Urinary bladder (tissue), 4 donors: ENCODE results near the gene LILRA5. TPM values are rescaled to one million over a fixed set of nuclear protein-coding genes. Genes with fewer than 3 reads are reported as not detected.
"Not testable (repeated sequence)": the region's sequence is repeated elsewhere in the genome, so short reads cannot be mapped to it uniquely, and the experiment has no call there.

ENCODE experiments used
- DNase-seq: peaks from one replicate; pipeline ENCODE4 v3.0.0-alpha.2; 2015; ENCODE audit errors: extremely low spot score
- H3K27ac ChIP-seq: one replicate; pipeline ENCODE4 v1.5.1; 2013; ENCODE audit warnings: low read depth, mild to moderate bottlenecking, moderate library complexity
- H3K36me3 ChIP-seq: one replicate; pipeline ENCODE4 v1.6.1; 2013; ENCODE audit warnings: mild to moderate bottlenecking, moderate library complexity; ENCODE audit not compliant: insufficient read depth
- H3K4me1 ChIP-seq: one replicate; pipeline ENCODE4 v1.6.1; 2013; ENCODE audit warnings: mild to moderate bottlenecking, moderate library complexity; ENCODE audit not compliant: insufficient read depth
- H3K4me3 ChIP-seq: one replicate; pipeline ENCODE4 v1.5.1; 2013; ENCODE audit warnings: low read depth, low read length
- WGBS: extraction: QIAGEN DNeasy Blood & Tissue Kit; methylation state at CpG from one replicate; pipeline ENCODE4 v1.1.7; 2013; 5-methylcytosine and 5-hydroxymethylcytosine counted together
- polyA plus RNA-seq: library from polyadenylated mRNA; stranded (reverse); fragments of 200-250 nt; gene quantifications from one replicate; pipeline ENCODE4 v1.2.3, GENCODE V29; 2013
- total RNA-seq: library from RNA; depleted of rRNA; stranded (reverse); fragments of >200 nt; gene quantifications from one replicate; pipeline ENCODE4 v1.2.3, GENCODE V29; 2014
- donor health status: healthy with polysubstance abuse.
- donor health status: healthy.

The LILRA5 gene
- total and polyA plus RNA-seq, 2 donors = 1.3 to 7.3 TPM

DNA sequence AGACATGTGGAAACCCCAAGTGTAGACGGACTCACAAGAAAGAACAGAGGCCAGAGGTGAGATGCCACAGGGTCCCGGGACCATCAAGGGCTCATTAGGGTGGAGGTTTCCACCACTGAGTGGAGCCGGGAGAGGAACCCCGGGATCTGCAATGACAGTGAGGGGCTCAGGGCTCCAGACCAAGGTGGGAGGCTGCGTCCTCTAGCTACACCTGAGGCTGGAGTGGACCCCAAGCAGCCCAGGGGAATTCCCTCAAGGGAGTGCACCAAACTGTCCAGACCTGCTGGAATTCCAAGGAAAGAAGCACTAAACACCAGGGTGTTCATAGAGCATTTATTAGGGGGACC is 31.3 kb downstream of the LILRA5 start:
- H3K4me3 ChIP-seq, H3K4me1 ChIP-seq, H3K36me3 ChIP-seq, H3K27ac ChIP-seq, DNase-seq: not testable (repeated sequence)
- WGBS = 73% methylated on average over 5 of the region's 5 CpGs

DNA sequence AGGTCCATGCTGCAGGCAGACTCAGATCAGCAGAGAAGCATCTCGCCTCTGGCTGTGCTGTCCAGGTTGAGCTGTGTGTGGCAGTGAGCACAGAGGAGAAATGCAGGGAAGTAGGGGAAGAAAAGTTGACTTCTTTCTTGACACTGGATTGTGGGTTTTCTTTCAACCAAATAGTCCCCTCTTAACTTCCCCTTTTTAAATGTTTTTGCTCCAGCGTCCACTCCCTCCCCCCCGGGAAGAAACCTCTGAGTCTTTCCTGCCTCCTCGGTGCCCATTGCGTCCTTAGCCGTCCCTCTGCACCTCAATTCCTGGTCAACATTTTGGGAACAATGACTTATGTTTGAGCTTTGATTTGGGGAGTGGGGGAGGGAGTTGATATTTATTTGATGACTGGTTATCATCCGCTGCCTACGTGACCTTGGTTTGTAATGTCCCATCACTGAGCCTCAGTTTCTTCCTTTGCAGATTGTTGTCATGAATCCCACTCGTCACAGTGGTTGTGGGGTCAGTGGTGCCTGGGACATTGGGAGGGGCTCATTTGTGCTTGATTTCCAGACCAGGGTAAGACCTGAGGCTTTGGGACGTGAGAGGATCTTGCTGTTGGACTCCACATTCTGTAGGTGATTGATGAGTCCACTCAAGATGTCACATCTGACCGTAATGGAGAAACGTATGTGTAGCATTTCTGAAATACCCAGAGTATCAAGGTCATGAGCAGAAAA is 31.8 kb downstream of the LILRA5 start, which contains the start of gene LILRB2:
Gene LILRB2, minus strand, starts transcription at position 104 of the 722 bp plus-strand sequence. CDS start 614 bp downstream, outside the sequence.
- no peaks in the 10 kb centered on the region for H3K36me3 ChIP-seq
- no peak within 1 kb of the TSS for H3K4me3 ChIP-seq
- no peak for DNase-seq
- H3K27ac ChIP-seq = no peak within 1 kb of the TSS
- WGBS = 72% methylated on average over 12 of the region's 12 CpGs
- H3K4me1 ChIP-seq = no peaks in the 10 kb centered on the region

- H3K36me3 ChIP-seq, DNase-seq, H3K4me3 ChIP-seq, H3K4me1 ChIP-seq, H3K27ac ChIP-seq: not testable (repeated sequence)
- 62% methylated on average over 10 of the region's 10 CpGs for WGBS
Observed at GRCh38 chr19:54280441-54280840, 32.5 kb downstream of the LILRA5 start.

- H3K27ac ChIP-seq, DNase-seq, H3K4me3 ChIP-seq, H3K4me1 ChIP-seq, H3K36me3 ChIP-seq: not testable (repeated sequence)
- WGBS = 28% methylated on average over 4 of the region's 4 CpGs
Observed at GRCh38 chr19:54280025-54280424, 32.9 kb downstream of the LILRA5 start.

- Histone ChIP-seq H3K36me3 (no peaks in the 10 kb centered on the region), H3K4me1 (no peaks in the 10 kb centered on the region), H3K4me3 (no peak overlapping the region), H3K27ac (no peak overlapping the region)
- 85% methylated on average over 18 of the region's 18 CpGs for WGBS
- no peak for DNase-seq
Observed at GRCh38 chr19:54279406-54279962, 33.5 kb downstream of the LILRA5 start.

DNA sequence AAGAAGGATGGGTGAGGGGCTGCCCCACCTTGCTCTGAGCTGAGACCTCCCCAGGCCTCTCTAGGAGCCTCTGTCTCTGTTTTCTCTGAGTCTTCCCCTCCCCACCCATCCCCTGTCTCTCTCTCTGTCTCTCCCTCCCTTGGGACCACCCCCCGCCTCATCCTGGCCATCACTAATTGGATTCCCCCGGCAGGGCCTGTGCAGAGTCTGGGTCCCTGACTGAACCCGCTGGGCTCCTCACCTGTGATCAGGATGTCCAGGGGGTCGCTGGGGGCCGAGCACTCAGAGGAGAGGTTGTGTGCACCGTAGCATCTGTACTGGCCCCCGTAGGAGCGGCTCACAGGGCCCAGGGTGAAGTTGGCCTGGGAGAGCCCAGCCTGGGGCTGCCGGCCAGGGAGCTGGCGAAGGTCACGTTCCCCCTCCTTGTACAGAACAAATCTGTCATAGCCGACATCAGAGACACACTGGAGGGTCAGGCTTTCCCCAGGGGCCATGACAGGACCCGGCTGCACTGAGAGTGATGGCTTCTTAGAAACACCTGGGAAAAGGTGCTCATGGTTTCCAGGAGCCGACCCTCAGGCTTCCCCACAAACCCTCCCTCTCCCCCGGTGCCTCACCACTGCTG is 34.3 kb downstream of the LILRA5 start:
- not testable (repeated sequence) for H3K36me3 ChIP-seq, DNase-seq, H3K4me3 ChIP-seq, H3K27ac ChIP-seq, H3K4me1 ChIP-seq
- 73% methylated on average over 15 of the region's 15 CpGs for WGBS

GRCh38 chr19:54278056-54278455 is 34.9 kb downstream of the LILRA5 start:
- not testable (repeated sequence) for H3K27ac ChIP-seq, H3K36me3 ChIP-seq, H3K4me1 ChIP-seq

GRCh38 chr19:54277111-54277615 is 35.8 kb downstream of the LILRA5 start:
- DNase-seq, H3K27ac ChIP-seq, H3K4me3 ChIP-seq, H3K4me1 ChIP-seq, H3K36me3 ChIP-seq: not testable (repeated sequence)
- 67% methylated on average over 14 of the region's 15 CpGs for WGBS

More at GRCh38 chr19:54278056-54278455, 34.9 kb downstream of the LILRA5 start:
- DNase-seq, H3K4me3 ChIP-seq: not testable (repeated sequence)
- 83% methylated on average over 13 of the region's 13 CpGs for WGBS

DNA sequence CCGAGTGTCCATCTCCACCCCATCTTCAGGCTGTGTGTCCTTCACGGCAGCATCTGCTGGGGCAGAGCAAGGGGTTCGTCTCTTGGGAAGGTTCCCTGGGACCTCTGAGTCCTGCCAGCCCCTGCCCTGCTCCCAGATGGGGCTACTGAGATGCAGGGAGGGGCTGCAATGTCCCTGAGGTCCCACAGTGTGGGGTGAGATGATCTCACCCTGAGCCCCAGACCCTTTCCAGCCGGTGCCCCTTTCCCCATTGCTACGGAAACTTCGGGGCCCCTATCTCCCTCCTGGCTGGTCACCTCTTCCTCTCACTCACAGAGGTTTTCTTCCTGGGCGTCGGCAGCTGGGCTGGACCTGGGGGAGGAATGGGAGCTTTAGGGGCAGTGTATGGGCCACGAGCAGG is 37.0 kb downstream of the LILRA5 start:
- Histone ChIP-seq H3K4me1 (no peaks in the 10 kb centered on the region), H3K27ac (no peak overlapping the region), H3K36me3 (no peaks in the 10 kb centered on the region), H3K4me3 (no peak overlapping the region)
- no peak for DNase-seq
- 53% methylated on average over 9 of the region's 9 CpGs for WGBS

- not testable (repeated sequence) for H3K36me3 ChIP-seq, H3K4me3 ChIP-seq, DNase-seq, H3K27ac ChIP-seq, H3K4me1 ChIP-seq
- 64% methylated on average over 9 of the region's 9 CpGs for WGBS
Observed at GRCh38 chr19:54274516-54274915, 38.5 kb downstream of the LILRA5 start.

DNA sequence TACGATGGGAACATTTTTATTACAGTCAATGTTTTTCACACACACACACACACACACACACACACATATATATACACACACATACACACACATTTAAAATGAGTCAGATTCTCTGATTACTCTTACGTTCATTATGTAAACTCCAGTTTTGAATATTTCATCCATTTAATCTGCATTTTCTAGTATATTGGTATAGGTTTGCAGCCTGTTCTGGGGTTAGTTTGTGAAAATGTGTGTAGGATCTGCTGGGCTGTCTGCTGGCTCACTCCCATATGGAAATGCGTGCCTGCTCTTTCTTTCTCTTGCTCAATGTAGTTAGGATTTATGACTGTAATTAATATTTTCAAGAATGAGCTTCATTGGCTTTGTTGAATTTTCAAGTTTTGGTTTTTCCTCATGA is 39.1 kb downstream of the LILRA5 start:
- Histone ChIP-seq H3K36me3 (no peaks in the 10 kb centered on the region), H3K4me1 (no peaks in the 10 kb centered on the region), H3K4me3 (no peak overlapping the region), H3K27ac (no peak overlapping the region)
- no peak for DNase-seq
- WGBS = 56% methylated on average over 3 of the region's 3 CpGs

GRCh38 chr19:54272181-54272580 is 40.8 kb downstream of the LILRA5 start:
- not testable (repeated sequence) for H3K4me1 ChIP-seq, H3K36me3 ChIP-seq, DNase-seq, H3K4me3 ChIP-seq, H3K27ac ChIP-seq
- WGBS = 60% methylated on average over 5 of the region's 5 CpGs

DNA sequence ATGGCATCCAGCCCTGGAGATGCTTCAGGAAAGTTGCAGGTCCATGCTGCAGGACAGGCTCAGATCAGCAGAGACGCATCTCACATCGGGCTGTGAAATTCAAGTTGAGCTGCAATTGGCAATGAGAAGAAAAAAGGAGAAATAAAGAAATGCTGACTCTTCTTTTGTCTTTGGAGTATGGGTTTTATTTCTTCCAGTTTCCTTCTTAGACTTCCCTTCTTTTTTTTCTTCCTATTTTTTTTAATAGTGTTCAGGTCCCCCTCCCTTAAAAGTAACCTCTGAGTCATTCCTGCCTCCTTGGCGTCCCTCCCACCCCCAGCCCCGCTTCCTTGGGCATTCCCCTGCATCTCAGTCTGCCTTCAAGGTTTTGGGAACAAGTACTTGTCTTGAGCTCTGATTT is 41.4 kb downstream of the LILRA5 start:
- H3K36me3 ChIP-seq, H3K4me3 ChIP-seq, DNase-seq, H3K4me1 ChIP-seq, H3K27ac ChIP-seq: not testable (repeated sequence)
- 63% methylated on average over 4 of the region's 4 CpGs for WGBS

DNA sequence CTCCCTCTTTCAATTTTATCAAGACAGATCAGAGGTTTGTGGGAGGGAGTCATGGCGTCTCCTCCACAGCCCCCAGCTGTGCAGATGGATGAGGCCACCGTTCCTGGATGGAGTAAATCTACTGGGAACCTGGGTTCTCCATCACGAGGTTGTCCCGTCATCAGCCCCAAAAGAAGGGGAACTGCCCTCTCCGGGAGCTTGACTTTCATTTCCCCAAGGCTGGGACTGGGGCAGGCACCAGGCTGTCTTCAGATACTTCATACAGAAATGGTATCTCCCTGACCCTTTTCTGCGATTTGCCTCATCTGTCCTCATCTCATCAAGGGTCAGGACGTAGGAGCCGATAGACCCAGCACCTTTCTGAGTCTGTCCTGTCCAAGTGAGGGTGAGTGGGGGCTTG is 41.9 kb downstream of the LILRA5 start:
- no peak for DNase-seq
- Histone ChIP-seq H3K36me3 (no peaks in the 10 kb centered on the region), H3K4me3 (no peak overlapping the region), H3K27ac (no peak overlapping the region), H3K4me1 (no peaks in the 10 kb centered on the region)
- WGBS = 73% methylated on average over 8 of the region's 8 CpGs
